Osteoblast (primary cell): ENCODE measurements around the gene ZBTB18. TPM values are rescaled to one million over a fixed set of nuclear protein-coding genes. Genes with fewer than 3 reads are reported as not detected.

Experiments
- DNase-seq: peaks from one replicate; pipeline ENCODE4 v3.0.0; 2011; ENCODE audit warnings: low spot score, mixed read lengths; ENCODE audit not compliant: insufficient read length; ENCODE audit errors: missing footprints
- H2AFZ ChIP-seq: 2 replicates; pipeline ENCODE4 v1.6.0; 2011; ENCODE audit warnings: mild to moderate bottlenecking, low read length
- H3K27ac ChIP-seq: 2 replicates; pipeline ENCODE4 v1.5.1; 2011; ENCODE audit warnings: mild to moderate bottlenecking, low read depth, low read length, moderate library complexity
- H3K27me3 ChIP-seq: 2 replicates; pipeline ENCODE4 v1.6.0; 2012; ENCODE audit warnings: mild to moderate bottlenecking, control low read depth, inconsistent platforms, low read length, moderate library complexity; ENCODE audit not compliant: insufficient read depth
- H3K36me3 ChIP-seq: 2 replicates; pipeline ENCODE4 v1.5.1; 2011; ENCODE audit warnings: mild to moderate bottlenecking, low read length, control low read depth, moderate library complexity; ENCODE audit not compliant: insufficient read depth
- H3K4me1 ChIP-seq: 2 replicates; pipeline ENCODE4 v1.5.1; 2011; ENCODE audit warnings: mild to moderate bottlenecking, low read length, control low read depth, moderate library complexity; ENCODE audit not compliant: insufficient read depth
- H3K4me2 ChIP-seq: 2 replicates; pipeline ENCODE4 v1.6.0; 2011; ENCODE audit warnings: mild to moderate bottlenecking, low read length; ENCODE audit not compliant: insufficient read depth
- H3K4me3 ChIP-seq: fragments of 200-600 bp; sonication (generic); 3 replicates; pipeline ENCODE4 v1.5.1; 2012; ENCODE audit warnings: mild to moderate bottlenecking, low read length, inconsistent platforms; ENCODE audit not compliant: insufficient read depth
- H3K79me2 ChIP-seq: 2 replicates; pipeline ENCODE4 v1.6.0; 2012; ENCODE audit warnings: mild to moderate bottlenecking, low read length, control low read depth, inconsistent platforms; ENCODE audit not compliant: insufficient read depth
- H3K9me3 ChIP-seq: 2 replicates; pipeline ENCODE4 v1.5.1; 2011; ENCODE audit warnings: low read depth, low read length, control low read depth
- H4K20me1 ChIP-seq: 2 replicates; pipeline ENCODE4 v1.6.0; 2012; ENCODE audit warnings: mild to moderate bottlenecking, low read length, control low read depth; ENCODE audit not compliant: insufficient read depth
- total RNA-seq: library from RNA; depleted of rRNA; stranded (reverse); fragments of >200 nt; gene quantifications from 2 replicates; pipeline ENCODE4 v1.2.3, GENCODE V29; 2012
- TF ChIP-seq, protein P1 (sequence below): IDR thresholded peaks from 2 replicates; pipeline ENCODE4 v1.5.1; 2011; ENCODE audit warnings: mild to moderate bottlenecking, low read depth, low read length, moderate library complexity; ENCODE audit errors: extremely low read depth

ZBTB18 gene
- total RNA-seq, 1 donor, result 10.5 TPM

DNA sequence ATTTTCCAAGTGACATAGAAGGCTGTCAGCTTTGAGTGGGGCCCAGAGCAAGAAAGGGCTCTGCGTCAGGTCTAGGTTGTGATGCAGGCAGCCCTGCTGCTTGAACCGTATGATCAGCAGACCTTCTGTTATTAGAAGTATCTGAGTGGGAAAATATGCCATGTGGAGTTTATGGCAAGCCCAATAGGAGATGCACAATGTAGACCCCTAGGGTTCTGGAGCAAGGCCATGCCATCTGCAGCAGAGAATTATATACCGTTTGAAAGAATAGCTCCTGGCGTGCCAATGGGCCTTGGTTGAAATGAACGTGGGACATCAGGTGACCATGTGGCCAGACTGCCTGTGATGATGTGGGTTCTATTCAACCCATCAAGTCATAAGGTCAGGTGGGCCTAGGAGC lies 44.1 kb upstream of the ZBTB18 start:
- no peak overlapping the region for H2AFZ ChIP-seq
- H3K4me3 ChIP-seq, result no peak overlapping the region
- peaks cover 32% of the 10 kb centered on the region for H3K27me3 ChIP-seq
- no peak for DNase-seq
- TF ChIP-seq, protein P1, sequence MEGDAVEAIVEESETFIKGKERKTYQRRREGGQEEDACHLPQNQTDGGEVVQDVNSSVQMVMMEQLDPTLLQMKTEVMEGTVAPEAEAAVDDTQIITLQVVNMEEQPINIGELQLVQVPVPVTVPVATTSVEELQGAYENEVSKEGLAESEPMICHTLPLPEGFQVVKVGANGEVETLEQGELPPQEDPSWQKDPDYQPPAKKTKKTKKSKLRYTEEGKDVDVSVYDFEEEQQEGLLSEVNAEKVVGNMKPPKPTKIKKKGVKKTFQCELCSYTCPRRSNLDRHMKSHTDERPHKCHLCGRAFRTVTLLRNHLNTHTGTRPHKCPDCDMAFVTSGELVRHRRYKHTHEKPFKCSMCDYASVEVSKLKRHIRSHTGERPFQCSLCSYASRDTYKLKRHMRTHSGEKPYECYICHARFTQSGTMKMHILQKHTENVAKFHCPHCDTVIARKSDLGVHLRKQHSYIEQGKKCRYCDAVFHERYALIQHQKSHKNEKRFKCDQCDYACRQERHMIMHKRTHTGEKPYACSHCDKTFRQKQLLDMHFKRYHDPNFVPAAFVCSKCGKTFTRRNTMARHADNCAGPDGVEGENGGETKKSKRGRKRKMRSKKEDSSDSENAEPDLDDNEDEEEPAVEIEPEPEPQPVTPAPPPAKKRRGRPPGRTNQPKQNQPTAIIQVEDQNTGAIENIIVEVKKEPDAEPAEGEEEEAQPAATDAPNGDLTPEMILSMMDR, result no peak
- H3K9me3 ChIP-seq, result no peaks in the 10 kb centered on the region
- H3K27ac ChIP-seq, result no peak overlapping the region
- no peaks in the 10 kb centered on the region for H3K36me3 ChIP-seq
- H3K79me2 ChIP-seq, result no peaks in the 10 kb centered on the region
- H3K4me2 ChIP-seq, result no peak overlapping the region
- H3K4me1 ChIP-seq, result peaks cover 12% of the 10 kb centered on the region
- no peaks in the 10 kb centered on the region for H4K20me1 ChIP-seq

DNA sequence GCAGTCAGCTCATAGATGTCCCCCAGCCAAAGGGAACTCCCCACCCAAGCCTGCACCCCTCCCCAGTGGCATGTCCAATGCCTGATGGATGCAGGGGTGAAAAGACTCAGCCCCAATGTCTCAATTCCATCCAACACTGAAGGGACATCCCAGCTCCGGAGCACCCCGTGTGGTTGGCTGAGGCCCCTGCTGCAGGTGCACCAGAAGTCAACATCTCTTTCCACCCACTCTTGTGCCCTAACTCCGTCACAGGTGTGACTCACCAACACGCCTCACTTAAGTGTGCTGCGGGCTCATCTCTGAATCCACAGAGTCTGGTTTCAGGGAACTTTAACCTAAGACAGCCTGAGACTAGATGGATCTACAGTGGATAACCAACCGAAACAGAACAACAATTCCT lies 40.9 kb upstream of the ZBTB18 start:
- TF ChIP-seq, protein P1, result no peak
- no peaks in the 10 kb centered on the region for H3K9me3 ChIP-seq
- no peaks in the 10 kb centered on the region for H3K36me3 ChIP-seq
- no peak overlapping the region for H3K27ac ChIP-seq
- no peaks in the 10 kb centered on the region for H4K20me1 ChIP-seq
- no peaks in the 10 kb centered on the region for H3K79me2 ChIP-seq
- peak overlapping the region; percentile 11 for H3K4me2 ChIP-seq
- H3K4me1 ChIP-seq, result peaks cover 19% of the 10 kb centered on the region
- DNase-seq, result peak; percentile 13
- peaks cover 25% of the 10 kb centered on the region for H3K27me3 ChIP-seq
- H3K4me3 ChIP-seq, result no peak overlapping the region
- no peak overlapping the region for H2AFZ ChIP-seq

DNA sequence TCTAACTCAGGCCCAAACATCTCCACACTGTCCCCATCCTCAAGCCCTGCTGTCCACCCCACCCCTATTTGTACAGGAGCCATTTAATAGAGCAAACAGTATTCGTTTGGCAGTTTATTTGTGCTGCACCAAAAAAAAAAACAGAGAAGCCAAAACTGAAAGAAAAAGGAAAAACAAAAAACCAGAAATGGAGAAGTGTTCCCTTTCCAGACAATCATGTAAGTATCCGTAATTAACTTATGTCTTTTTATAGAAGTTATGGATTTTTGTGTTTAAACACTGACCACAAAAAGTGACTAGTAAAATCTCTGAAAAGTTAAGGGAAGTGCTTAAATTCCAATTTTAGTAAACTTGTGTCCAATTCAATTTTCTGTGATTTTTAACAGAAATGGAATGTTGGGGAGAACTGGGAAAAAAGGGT lies 40.4 kb upstream of the ZBTB18 start:
- no peaks in the 10 kb centered on the region for H4K20me1 ChIP-seq
- H3K4me2 ChIP-seq, result peak overlapping the region; percentile 11
- H2AFZ ChIP-seq, result no peak overlapping the region
- TF ChIP-seq, protein P1, result no peak
- no peak for DNase-seq
- no peaks in the 10 kb centered on the region for H3K9me3 ChIP-seq
- peak overlapping the region; percentile 3 for H3K4me3 ChIP-seq
- peaks cover 19% of the 10 kb centered on the region for H3K4me1 ChIP-seq
- no peaks in the 10 kb centered on the region for H3K79me2 ChIP-seq
- no peaks in the 10 kb centered on the region for H3K36me3 ChIP-seq
- H3K27ac ChIP-seq, result no peak overlapping the region
- peaks cover 21% of the 10 kb centered on the region for H3K27me3 ChIP-seq

DNA sequence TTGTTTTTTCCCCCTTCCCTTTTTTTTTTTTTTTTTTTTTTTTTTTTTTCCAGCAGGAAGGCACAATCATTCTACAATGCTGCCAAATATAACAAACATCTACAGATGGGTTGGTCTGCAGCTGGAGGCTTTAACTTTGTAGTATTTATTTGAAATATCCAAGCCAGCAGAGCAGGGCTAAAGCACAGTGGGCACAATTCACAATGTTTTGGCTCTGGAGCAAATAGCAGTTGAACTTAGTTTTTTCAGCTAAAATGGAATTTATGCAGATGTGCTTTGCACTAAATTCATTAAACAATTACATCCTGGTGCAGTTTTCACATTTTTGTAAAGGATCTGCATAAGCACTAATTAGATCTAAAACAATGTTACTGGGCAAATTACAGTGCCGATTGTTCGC lies 39.8 kb upstream of the ZBTB18 start:
- H3K4me2 ChIP-seq, result peak overlapping the region; percentile 47
- H3K27me3 ChIP-seq, result peaks cover 21% of the 10 kb centered on the region
- no peaks in the 10 kb centered on the region for H4K20me1 ChIP-seq
- H2AFZ ChIP-seq, result no peak overlapping the region
- no peaks in the 10 kb centered on the region for H3K9me3 ChIP-seq
- H3K4me1 ChIP-seq, result peaks cover 19% of the 10 kb centered on the region
- H3K36me3 ChIP-seq, result no peaks in the 10 kb centered on the region
- H3K79me2 ChIP-seq, result no peaks in the 10 kb centered on the region
- H3K4me3 ChIP-seq, result no peak overlapping the region
- peak; percentile 18 for DNase-seq
- H3K27ac ChIP-seq, result no peak overlapping the region
- TF ChIP-seq, protein P1, result no peak
